ENCODE results near the gene TMEM115. TPM values are rescaled to one million over a fixed set of nuclear protein-coding genes. Genes with fewer than 3 reads are reported as not detected.
A peak's percentile ranks its signal among the peaks of the same experiment; 100 is the strongest.

The TMEM115 gene
- total and polyA plus RNA-seq, 2 of the 4 experiments (the other 2 are of a cell fraction) = 35.3 to 47.3 TPM

GRCh38 chr3:50324351-50325112 lies 34.8 kb downstream of the TMEM115 start (continued):
- no peak for TF ChIP-seq USF2 (IDR thresholded peaks at IDR 0.05; ENCODE audit: low read depth, low read length)
- no peak for TF ChIP-seq CEBPB (IDR thresholded peaks at IDR 0.05; ENCODE audit: low read depth, low read length)

GRCh38 chr3:50323614-50324199 lies 35.6 kb downstream of the TMEM115 start:
- Histone ChIP-seq H3K23ac (ENCODE audit: low read depth, low read length) (no peak overlapping the region), H2BK20ac (ENCODE audit: low read depth, low read length) (no peak overlapping the region), H3K9ac (ENCODE audit: low read depth, low read length) (no peak overlapping the region), H4K91ac (ENCODE audit: insufficient read depth, low read depth, low read length) (no peak overlapping the region), H3K27ac (ENCODE audit: insufficient read depth, low read length) (no peak overlapping the region), H4K5ac (ENCODE audit: low read depth, low read length) (no peak overlapping the region), H3K4ac (ENCODE audit: low read depth, low read length) (no peak overlapping the region), H3K4me3 (ENCODE audit: insufficient read depth, low read depth, low read length) (no peak overlapping the region), H2BK15ac (ENCODE audit: low read depth, low read length) (no peak overlapping the region), H3K9me3 (ENCODE audit: control insufficient read depth, insufficient read depth, low read length) (no peaks in the 10 kb centered on the region), H3K4me2 (ENCODE audit: low read depth, low read length) (no peak overlapping the region), H3K36me3 (ENCODE audit: control insufficient read depth, insufficient read depth, low read length) (peaks cover 16% of the 10 kb centered on the region), H3K56ac (ENCODE audit: extremely low read depth, insufficient read depth, low read length) (no peak overlapping the region), H2BK5ac (ENCODE audit: low read depth, low read length, poor library complexity, severe bottlenecking) (no peak overlapping the region), H3K4me1 (ENCODE audit: control insufficient read depth, insufficient read depth, low read length) (peaks cover 26% of the 10 kb centered on the region), H3K27me3 (ENCODE audit: control insufficient read depth, insufficient read depth, low read length) (no peaks in the 10 kb centered on the region), H4K8ac (ENCODE audit: low read depth in 2 of 2, low read length in 2 of 2) (no peak overlapping the region), H2AK9ac (replicated peaks; ENCODE audit: low read depth, low read length, poor library complexity) (peak overlapping the region; percentile 67), H3K18ac (ENCODE audit: low read depth, low read length) (no peak overlapping the region), H3K14ac (replicated peaks; ENCODE audit: low read depth, low read length) (no peak overlapping the region), H3K79me1 (ENCODE audit: low read depth in 1 of 2, low read length in 2 of 2) (peaks cover 27 to 51% of the 10 kb centered on the region in 2 experiments), H3K9me1 (ENCODE audit: insufficient read depth, low read length) (peaks cover 8% of the 10 kb centered on the region), H2AFZ (replicated peaks; ENCODE audit: low read length, poor library complexity) (no peak overlapping the region), H4K20me1 (ENCODE audit: insufficient read depth, low read length) (peaks cover 12% of the 10 kb centered on the region; the same call in 1 of the 2 replicates), H2AK5ac (ENCODE audit: low read depth, low read length) (no peak overlapping the region), H2BK120ac (ENCODE audit: low read depth, low read length) (no peak overlapping the region)
- TF ChIP-seq MAZ (IDR thresholded peaks at IDR 0.05; ENCODE audit: borderline replicate concordance, low read depth, low read length) = no peak
- TF ChIP-seq USF2 (IDR thresholded peaks at IDR 0.05; ENCODE audit: low read depth, low read length) = no peak
- no peak for TF ChIP-seq RCOR1 (IDR thresholded peaks at IDR 0.05; ENCODE audit: insufficient replicate concordance, low read length)
- TF ChIP-seq CEBPB (IDR thresholded peaks at IDR 0.05; ENCODE audit: low read depth, low read length) = no peak
- no peak for TF ChIP-seq RAD21 (IDR thresholded peaks at IDR 0.05; ENCODE audit: low read length)
- TF ChIP-seq POLR2A (IDR thresholded peaks at IDR 0.05; ENCODE audit: low read depth, low read length) = no peak
- DNase-seq (no peak), ATAC-seq (ENCODE audit: low read depth) (no peak)
- ChIA-PET POLR2A (ENCODE audit: unreplicated experiment) (interaction anchor here (1.0 kb wide), 1 partner anchor 13 kb away, joined by 4 read pairs; no protein-coding TSS in a partner anchor), CTCF (interaction anchor here (0.7 to 1.0 kb wide), 3 partner anchors 10 to 25 kb away, joined by 3 to 4 read pairs (median 4); partner anchors contain the start of genes HYAL3 and NAA80)
- intact Hi-C loops (cut with micrococcal nuclease) (loop anchor here (1.0 to 5.0 kb wide), 3 partner anchors 61 to 129 kb away; no protein-coding TSS in a partner anchor), dilution Hi-C loops (cut with HindIII; ENCODE audit: low sequenced_read_pairs, unreplicated experiment) (no loop called here), in situ Hi-C loops (cut with MboI; ENCODE audit: low sequenced_read_pairs) (no loop called here)
- WGBS, 2 experiments (ENCODE audit: extremely low coverage in 2 of 2, insufficient read length in 1 of 2) = 82% methylated on average over 4 of the region's 5 CpGs; no CpG with 5 or more reads in 1 of the 2 experiments
- no TSS peak for BruUV-seq (replicated peaks)
